Vagina (tissue), 2 donors: ENCODE measurements around the gene GPR42.

ENCODE experiments used
- CTCF ChIP-seq, 3 experiments: fragments of 450-650 bp in 2 of 3; fragments of 200-600 bp in 1 of 3; sonication (generic) in 1 of 3; IDR thresholded peaks; one replicate each; pipeline ENCODE4 v1.5.1; 2017 to 2019; ENCODE audit warnings: antibody characterized with exemption in 3 of 3, mild to moderate bottlenecking in 2 of 3, moderate library complexity in 2 of 3
- POLR2A ChIP-seq, 2 donors: fragments of 450-650 bp; IDR thresholded peaks; one replicate each; pipeline ENCODE4 v1.6.1; 2017; ENCODE audit warnings: antibody characterized with exemption in 2 of 2, mild to moderate bottlenecking in 2 of 2, moderate library complexity in 2 of 2

GRCh38 chr19:35352177-35352447 lies 18.8 kb upstream of the GPR42 start:
- TF ChIP-seq POLR2A (IDR thresholded peaks at IDR 0.05) = no peak
- no peak for TF ChIP-seq CTCF (IDR thresholded peaks at IDR 0.05)
